ENCODE data around the gene PFKFB2.

Gene PFKFB2

DNA sequence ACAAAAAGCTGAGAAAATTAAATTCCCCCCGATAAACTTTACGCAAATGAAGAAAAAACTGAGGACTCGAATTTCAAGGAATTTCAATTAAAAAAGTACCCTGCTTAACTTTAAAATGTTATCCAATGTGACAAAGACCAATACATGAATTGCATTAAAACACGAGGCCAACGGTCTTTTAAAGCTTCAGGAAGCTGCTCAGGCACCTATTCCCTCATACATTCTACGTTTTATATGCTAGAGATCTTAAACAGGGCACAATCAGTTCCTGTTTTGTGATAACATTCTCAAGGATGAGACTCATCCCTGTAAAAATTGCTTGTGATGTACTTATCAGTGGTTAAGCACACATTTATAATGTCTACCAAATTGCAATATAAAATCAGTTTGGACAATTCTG lies 5.0 kb upstream of the PFKFB2 start:
- TF ChIP-seq, protein P1, sequence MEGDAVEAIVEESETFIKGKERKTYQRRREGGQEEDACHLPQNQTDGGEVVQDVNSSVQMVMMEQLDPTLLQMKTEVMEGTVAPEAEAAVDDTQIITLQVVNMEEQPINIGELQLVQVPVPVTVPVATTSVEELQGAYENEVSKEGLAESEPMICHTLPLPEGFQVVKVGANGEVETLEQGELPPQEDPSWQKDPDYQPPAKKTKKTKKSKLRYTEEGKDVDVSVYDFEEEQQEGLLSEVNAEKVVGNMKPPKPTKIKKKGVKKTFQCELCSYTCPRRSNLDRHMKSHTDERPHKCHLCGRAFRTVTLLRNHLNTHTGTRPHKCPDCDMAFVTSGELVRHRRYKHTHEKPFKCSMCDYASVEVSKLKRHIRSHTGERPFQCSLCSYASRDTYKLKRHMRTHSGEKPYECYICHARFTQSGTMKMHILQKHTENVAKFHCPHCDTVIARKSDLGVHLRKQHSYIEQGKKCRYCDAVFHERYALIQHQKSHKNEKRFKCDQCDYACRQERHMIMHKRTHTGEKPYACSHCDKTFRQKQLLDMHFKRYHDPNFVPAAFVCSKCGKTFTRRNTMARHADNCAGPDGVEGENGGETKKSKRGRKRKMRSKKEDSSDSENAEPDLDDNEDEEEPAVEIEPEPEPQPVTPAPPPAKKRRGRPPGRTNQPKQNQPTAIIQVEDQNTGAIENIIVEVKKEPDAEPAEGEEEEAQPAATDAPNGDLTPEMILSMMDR (IDR thresholded peaks at IDR 0.05), result no peak

GRCh38 chr1:207049054-207049453 lies 4.0 kb upstream of the PFKFB2 start:
- TF ChIP-seq, protein P1 (IDR thresholded peaks at IDR 0.05), result no peak

DNA sequence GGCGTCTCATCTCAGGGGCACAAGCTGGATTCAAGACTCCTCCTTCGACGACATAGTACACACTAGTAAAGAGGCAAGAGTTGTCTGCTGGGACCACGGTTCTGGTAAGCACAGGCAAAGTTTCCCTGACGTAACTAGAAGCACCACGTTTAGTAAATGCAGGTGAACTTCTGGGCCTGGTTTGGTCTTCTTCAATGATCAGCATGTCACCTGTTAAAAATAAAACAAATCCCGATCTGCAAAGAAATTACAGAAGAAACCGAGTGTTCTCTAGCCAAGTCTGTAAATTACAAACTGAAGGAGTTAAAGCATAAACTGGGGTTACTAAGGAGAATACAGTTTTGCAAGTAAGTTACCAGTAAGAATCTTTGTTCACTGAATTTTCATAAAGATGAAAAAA lies 3.6 kb upstream of the PFKFB2 start:
- TF ChIP-seq, protein P1 (IDR thresholded peaks at IDR 0.05), result no peak

DNA sequence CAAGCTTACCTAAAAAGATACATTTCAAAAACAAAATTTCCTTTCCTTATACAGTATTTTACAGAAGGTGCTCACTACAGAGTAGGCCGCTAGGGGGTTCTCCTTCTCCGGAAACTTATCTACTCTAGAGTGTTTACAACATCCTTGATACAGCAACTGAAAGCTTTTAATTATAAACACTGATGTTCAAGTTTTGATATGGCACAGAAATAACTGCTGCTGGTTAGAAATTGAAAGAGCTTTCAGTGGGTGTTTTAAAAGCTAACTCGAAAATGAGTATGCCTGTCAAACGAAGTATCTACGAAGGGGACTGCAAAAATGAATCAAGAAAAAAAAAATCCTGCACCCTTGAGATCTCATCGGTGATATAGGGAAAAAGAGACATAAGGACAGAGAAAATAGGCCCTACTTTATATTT lies 3.1 kb upstream of the PFKFB2 start:
- TF ChIP-seq, protein P1 (IDR thresholded peaks at IDR 0.05), result peak; percentile 91

DNA sequence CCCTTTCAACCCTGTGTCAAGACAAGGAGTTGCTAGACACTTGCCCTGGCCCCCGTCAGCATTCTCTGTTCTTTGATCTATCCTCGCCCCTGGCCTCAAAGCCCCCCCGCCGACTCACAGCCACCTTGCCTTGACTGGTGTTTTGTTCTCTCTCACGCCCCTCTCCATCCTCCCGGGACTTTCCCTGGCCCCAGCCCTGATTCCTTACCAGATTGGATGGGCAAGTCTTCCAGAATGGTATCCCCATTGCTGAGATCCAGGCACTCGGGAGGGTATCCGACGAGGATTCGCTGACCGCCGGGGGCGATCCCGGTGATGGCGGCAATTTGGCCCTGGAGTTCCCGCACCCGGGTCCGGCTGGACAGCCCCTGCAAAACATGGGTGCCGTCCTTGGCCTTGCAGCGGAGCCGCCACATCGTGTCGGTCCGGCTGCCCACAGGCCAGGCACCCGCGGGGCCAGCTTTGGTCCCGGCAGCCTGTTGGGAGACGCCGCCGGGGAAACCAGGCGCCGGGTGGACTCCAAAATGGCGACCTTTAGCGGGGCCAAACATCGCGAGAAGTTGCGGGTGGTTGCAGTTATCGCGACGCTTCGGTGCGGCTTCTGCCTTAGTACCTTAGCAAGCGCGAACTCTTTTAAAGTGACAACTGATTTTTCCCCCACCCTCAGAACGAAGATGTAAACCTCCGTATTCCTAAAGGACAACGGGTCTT lies 2.4 kb upstream of the PFKFB2 start:
- TF ChIP-seq, protein P1 (IDR thresholded peaks at IDR 0.05), result no peak

GRCh38 chr1:207051191-207051943 lies 1.7 kb upstream of the PFKFB2 start, which contains the start of gene YOD1:
Gene YOD1, minus strand, starts transcription at chr1:207051208. Its CDS starts 178 bp downstream, at chr1:207051030.
- TF ChIP-seq, protein P1 (IDR thresholded peaks at IDR 0.05), result no peak

- TF ChIP-seq, protein P1 (IDR thresholded peaks at IDR 0.05), result no peak
Observed at GRCh38 chr1:207054491-207054890, 1.4 kb downstream of the PFKFB2 start.

All from LNCAP (cell line).